H1 (cell line): ENCODE results near the gene THOP1. TPM values are rescaled to one million over a fixed set of nuclear protein-coding genes. Genes with fewer than 3 reads are reported as not detected.

Experiments used
- BACH1 ChIP-seq: IDR thresholded peaks from 2 replicates; pipeline ENCODE4 v1.6.1; 2012; ENCODE audit warnings: low read length, improper control_type of control experiment
- E2F6 ChIP-seq: IDR thresholded peaks from 2 replicates; pipeline ENCODE4 v1.6.1; 2012; ENCODE audit warnings: inconsistent platforms
- polyA plus RNA-seq, 7 experiments: library from polyadenylated mRNA; depleted of rRNA in 3 of 7; stranded (reverse) in 5 of 7; unstranded in 2 of 7; fragments of >200 nt in 5 of 7; fragments of 200-250 nt in 2 of 7; gene quantifications; 1 replicate in 5 of 7; 2 replicates in 1 of 7; 4 replicates in 1 of 7; pipeline versions ENCODE4 v1.2.1 to v1.2.3, GENCODE V29; 2011 to 2013; ENCODE audit warnings: missing spikeins in 2 of 7, mixed read lengths in 2 of 7
- total RNA-seq: library from RNA; stranded (reverse); fragmentation: NEBNext Ultra II Directional; extraction: Animal tissue kit (Norgen Biotek cat#: 25700); gene quantifications from 2 replicates; pipeline ENCODE4 v1.2.1, GENCODE V29; 2021

Gene THOP1
- total and polyA plus RNA-seq, 2 of the 8 experiments (the other 6 are each of a cell fraction or from before 2014, with no cell fraction given): 136 to 159 TPM

GRCh38 chr19:2819540-2820111 lies 34.3 kb downstream of the THOP1 start, which contains the start of gene ZNF554 (continued):
- no peak for TF ChIP-seq E2F6
- TF ChIP-seq BACH1: peak; percentile 80; the same call in 1 of the 2 replicates
